ENCODE data around the gene RECK.
"Not testable (repeated sequence)": the region's sequence is repeated elsewhere in the genome, so short reads cannot be mapped to it uniquely, and the experiment has no call there.

Gene RECK

DNA sequence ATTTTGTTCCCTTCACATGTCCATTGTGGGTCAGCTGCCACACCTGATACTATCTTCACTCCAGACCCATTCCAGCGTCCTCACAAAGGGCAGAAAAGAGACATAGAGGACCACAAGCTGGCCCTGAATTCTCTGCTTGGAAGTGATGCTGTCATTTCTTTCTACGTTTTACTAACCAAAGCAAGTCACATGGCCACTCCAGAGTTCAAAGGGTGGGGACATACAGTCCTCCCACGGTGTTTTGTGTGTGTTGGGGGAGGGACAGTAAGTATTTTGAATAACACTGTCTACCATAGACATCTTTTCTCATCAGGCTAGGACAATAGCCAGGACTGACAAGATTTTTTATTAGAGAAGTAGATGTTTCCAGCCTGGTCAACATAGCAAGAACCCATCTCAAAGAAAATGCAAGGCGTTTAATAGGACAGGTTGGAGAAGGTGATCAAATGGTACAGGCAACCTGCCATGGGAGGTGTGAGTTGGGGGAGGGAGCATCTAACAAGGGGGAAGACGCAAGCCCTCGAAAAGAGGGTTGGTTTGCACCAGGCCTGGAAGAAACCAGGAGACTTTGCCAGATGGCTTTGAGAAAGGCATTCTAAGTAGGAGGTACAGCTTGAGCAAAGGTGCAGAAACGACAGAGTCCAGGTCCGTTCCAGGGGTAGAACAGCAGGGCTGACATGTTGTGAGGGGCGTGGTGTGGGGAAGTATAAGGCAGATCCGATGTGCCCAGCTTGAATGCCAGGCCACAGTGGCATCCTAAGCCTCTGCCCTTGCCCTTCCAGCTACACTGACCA is 88.5 kb downstream of the RECK start:
- no peak for DNase-seq (ENCODE audit: low read depth, low spot score)
- H3K4me3 ChIP-seq (ENCODE audit: low read depth, low read length) = no peak overlapping the region
- in situ Hi-C loops (cut with HindIII; ENCODE audit: low sequenced_read_pairs) = no loop called here
- TF ChIP-seq, protein P1, sequence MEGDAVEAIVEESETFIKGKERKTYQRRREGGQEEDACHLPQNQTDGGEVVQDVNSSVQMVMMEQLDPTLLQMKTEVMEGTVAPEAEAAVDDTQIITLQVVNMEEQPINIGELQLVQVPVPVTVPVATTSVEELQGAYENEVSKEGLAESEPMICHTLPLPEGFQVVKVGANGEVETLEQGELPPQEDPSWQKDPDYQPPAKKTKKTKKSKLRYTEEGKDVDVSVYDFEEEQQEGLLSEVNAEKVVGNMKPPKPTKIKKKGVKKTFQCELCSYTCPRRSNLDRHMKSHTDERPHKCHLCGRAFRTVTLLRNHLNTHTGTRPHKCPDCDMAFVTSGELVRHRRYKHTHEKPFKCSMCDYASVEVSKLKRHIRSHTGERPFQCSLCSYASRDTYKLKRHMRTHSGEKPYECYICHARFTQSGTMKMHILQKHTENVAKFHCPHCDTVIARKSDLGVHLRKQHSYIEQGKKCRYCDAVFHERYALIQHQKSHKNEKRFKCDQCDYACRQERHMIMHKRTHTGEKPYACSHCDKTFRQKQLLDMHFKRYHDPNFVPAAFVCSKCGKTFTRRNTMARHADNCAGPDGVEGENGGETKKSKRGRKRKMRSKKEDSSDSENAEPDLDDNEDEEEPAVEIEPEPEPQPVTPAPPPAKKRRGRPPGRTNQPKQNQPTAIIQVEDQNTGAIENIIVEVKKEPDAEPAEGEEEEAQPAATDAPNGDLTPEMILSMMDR (IDR thresholded peaks at IDR 0.05; ENCODE audit: low read depth, low read length) = no peak

DNA sequence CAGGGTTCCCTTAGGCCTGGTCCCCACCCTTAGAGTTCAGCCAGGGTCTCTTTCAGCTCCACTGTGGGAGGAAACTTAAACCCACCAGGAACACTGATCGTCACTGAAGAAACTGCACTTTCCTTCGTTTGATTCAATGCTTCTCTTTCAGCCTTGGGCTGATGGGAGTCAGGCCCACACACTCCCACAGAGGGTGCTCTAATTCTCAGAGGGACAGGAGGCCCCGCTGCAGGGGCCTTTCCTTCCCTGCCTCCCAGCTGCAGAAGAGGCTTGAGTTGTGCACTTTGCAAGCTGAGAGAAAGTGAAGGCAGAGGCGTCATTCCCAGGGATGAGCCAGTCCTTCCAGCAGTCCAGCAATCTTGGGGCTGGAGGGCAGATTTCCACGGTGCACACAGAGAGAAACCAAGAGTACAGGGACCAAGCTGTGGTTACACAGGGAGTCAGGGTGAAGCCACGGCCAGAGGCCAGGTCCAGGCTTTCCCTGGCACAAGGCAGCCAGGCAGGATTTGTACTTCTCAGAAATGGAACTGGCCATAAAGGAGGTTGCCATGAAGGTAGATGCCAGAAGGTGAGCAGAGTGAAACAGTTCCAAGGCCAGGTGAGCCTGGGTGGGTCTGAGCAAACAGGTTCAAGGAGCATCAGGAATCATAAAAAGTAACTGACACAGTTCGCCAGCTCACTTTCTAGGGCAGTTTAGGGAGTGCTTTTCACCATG is 89.5 kb downstream of the RECK start:
- no peak for DNase-seq (ENCODE audit: low read depth, low spot score)
- no peak overlapping the region for H3K4me3 ChIP-seq (ENCODE audit: low read depth, low read length)
- in situ Hi-C loops (cut with HindIII; ENCODE audit: low sequenced_read_pairs) = no loop called here
- TF ChIP-seq, protein P1 (IDR thresholded peaks at IDR 0.05; ENCODE audit: low read depth, low read length) = no peak

DNA sequence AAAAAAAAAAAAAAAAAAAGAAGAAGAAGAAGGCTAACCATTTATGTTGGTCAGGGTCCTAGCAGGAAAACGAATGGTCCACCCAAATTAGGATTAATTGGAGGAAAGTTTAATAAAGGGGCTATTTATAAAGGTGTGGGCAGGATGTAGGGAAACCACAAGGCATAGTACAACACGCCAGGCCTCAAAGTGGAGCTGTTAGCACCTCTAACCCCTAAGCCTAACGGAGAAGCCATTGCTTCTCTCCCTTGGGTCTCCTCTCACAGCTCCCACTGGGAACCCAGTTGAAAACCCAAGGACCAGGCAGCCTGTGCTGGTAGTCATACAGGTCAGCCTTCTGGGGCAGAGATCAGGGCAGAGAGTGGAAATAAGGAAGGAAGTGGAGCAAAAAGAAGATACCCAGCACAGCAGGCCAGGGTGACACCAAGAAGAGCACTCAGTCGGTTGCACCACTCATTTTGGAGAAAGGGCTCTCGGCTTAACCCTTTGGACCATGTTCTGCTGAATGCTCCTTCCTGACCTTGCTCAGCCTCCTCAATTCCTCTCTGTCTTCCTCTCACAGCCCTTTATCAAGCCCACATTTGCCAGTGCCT is 91.0 kb downstream of the RECK start:
- TF ChIP-seq, protein P1 (IDR thresholded peaks at IDR 0.05; ENCODE audit: low read depth, low read length) = no peak
- DNase-seq (ENCODE audit: low read depth, low spot score) = no peak
- in situ Hi-C loops (cut with HindIII; ENCODE audit: low sequenced_read_pairs) = no loop called here
- H3K4me3 ChIP-seq (ENCODE audit: low read depth, low read length) = no peak overlapping the region

DNA sequence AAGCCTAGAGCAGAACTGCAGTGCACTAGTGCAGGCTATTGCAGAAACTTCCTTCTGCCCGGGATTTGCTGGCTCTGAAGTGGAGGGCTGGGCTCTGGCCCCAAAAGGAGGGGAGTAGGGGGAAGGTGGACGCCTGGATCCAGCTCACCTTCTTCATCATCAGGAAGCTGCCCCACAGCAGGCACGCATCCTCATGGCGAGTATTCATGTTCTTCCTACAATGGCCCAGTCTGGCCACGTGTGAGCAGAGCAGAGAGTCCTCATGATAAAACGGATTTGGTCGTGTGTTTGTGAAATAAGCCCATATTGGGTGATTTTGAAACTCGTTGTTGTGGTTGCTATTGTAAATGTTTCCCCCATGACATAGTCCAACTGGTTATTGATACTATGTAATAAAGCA is 91.6 kb downstream of the RECK start:
- H3K4me3 ChIP-seq (ENCODE audit: low read depth, low read length) = no peak overlapping the region
- no peak for DNase-seq (ENCODE audit: low read depth, low spot score)
- in situ Hi-C loops (cut with HindIII; ENCODE audit: low sequenced_read_pairs) = no loop called here
- TF ChIP-seq, protein P1 (IDR thresholded peaks at IDR 0.05; ENCODE audit: low read depth, low read length) = no peak

DNA sequence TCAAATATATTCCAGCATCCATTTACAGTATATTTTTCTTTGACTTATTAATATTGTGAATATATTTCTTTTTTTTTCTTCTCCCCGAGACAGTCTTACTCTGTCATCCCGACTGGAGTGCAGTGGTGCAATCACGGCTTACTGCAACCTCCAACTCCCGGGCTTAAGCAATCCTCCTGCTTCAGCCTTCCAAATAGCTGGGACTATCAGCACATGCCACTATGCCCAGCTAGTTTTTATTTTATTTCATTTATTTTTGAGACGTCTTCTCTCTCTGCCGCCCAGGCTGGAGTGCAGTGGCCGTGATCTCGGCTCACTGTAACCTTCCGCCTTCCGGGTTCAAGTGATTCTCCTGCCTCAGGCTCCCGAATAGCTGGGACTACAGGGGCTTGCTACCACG is 92.4 kb downstream of the RECK start:
- no peak overlapping the region for H3K4me3 ChIP-seq (ENCODE audit: low read depth, low read length)
- in situ Hi-C loops (cut with HindIII; ENCODE audit: low sequenced_read_pairs) = no loop called here
- no peak for DNase-seq (ENCODE audit: low read depth, low spot score)
- TF ChIP-seq, protein P1 (IDR thresholded peaks at IDR 0.05; ENCODE audit: low read depth, low read length) = no peak

DNA sequence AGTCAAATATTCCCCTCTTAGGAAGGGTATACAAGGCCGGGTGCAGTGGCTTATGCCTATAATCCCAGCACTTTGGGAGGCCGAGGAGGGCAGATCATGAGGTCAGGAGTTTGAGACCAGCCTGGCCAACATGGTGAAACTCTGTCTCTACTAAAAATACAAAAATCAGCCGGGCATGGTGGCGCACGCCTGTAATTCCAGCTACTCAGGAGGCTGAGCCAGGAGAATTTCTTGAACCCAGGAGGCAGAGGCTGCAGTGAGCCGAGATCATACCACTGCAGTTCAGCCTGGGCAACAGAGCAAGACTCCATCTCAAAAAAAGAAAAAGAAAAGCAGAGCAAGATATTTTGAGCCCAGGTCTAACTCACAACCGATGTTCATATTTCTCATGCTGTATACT is 95.0 kb downstream of the RECK start:
- DNase-seq (ENCODE audit: low read depth, low spot score); in situ Hi-C loops (cut with HindIII; ENCODE audit: low sequenced_read_pairs); H3K4me3 ChIP-seq (ENCODE audit: low read depth, low read length): not testable (repeated sequence)

DNA sequence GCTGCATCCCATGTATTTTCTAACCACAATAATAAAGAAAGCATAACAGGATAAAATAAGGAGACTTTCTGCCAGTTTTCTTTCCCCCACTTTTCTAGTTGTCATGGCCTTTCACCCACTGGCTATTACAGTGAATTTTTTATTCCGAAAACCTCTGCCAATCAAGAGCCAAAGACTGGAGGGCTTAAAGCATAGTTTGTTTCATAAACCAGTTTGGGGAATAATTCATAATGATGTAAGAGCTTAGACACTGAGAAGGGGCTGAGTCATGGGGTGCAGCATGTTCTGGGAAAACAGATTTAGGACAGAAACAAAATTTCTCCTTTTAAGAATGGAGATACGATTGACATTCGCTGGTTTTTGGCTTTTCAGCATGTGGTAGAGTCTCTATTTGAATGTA is 95.4 kb downstream of the RECK start:
- DNase-seq (ENCODE audit: low read depth, low spot score) = no peak
- no peak overlapping the region for H3K4me3 ChIP-seq (ENCODE audit: low read depth, low read length)
- TF ChIP-seq, protein P1 (IDR thresholded peaks at IDR 0.05; ENCODE audit: low read depth, low read length) = no peak
- in situ Hi-C loops (cut with HindIII; ENCODE audit: low sequenced_read_pairs) = no loop called here

All from astrocyte of the spinal cord (primary cell).